ENCODE data around the gene NUDT14.

GRCh38 chr14:105131241-105131640 lies 49.9 kb downstream of the NUDT14 start:
- TF ChIP-seq CTCF (IDR thresholded peaks at IDR 0.05) = no peak
- no peak for TF ChIP-seq EZH2phosphoT487 (IDR thresholded peaks at IDR 0.05)
- TF ChIP-seq EZH2 (IDR thresholded peaks at IDR 0.05) = no peak
